H1 (cell line): ENCODE data around the gene PRXL2A. TPM values are rescaled to one million over a fixed set of nuclear protein-coding genes. Genes with fewer than 3 reads are reported as not detected.

Experiments
- CTCF ChIA-PET: fragments of 300-600 bp; sonication (Branson Sonifier 250); formaldehyde crosslinking; loops from one replicate; lab custom pipeline; 2021; ENCODE audit not compliant: partially characterized antibody; lab: Charles Lee
- POLR2A ChIA-PET: fragments of 300-600 bp; sonication (Branson Sonifier 250); formaldehyde crosslinking; loops from one replicate; lab custom pipeline; 2021; ENCODE audit warnings: inconsistent platforms; ENCODE audit not compliant: partially characterized antibody; lab: Charles Lee
- DNase-seq, 2 experiments: peaks; one replicate each; pipeline versions ENCODE4 v3.0.0 to v3.0.0-alpha.2; 2010 to 2022; ENCODE audit warnings: low spot score in 2 of 2, low read depth in 1 of 2, mixed read lengths in 1 of 2
- FAIRE-seq: peaks from 2 replicates; lab custom pipeline; 2011; peaks lifted over from hg19 to GRCh38; lab: Jason Lieb, UNC
- H2AFZ ChIP-seq: 2 replicates; pipeline ENCODE4 v1.8.1; 2012; ENCODE audit warnings: low read length, inconsistent platforms
- H2AK5ac ChIP-seq: 2 replicates; pipeline ENCODE4 v1.6.1; 2013; ENCODE audit warnings: low read depth, low read length
- H2BK120ac ChIP-seq: replicated peaks from 2 replicates; pipeline ENCODE3; 2013; ENCODE audit warnings: low read depth, low read length, inconsistent platforms
- H2BK12ac ChIP-seq: 2 replicates; pipeline ENCODE4 v1.6.1; 2013; ENCODE audit warnings: low read depth, low read length
- H2BK15ac ChIP-seq: 2 replicates; pipeline ENCODE4 v1.6.1; 2013; ENCODE audit warnings: low read length
- H2BK20ac ChIP-seq: 2 replicates; pipeline ENCODE4 v1.6.1; 2013; ENCODE audit warnings: low read length
- H2BK5ac ChIP-seq: 2 replicates; pipeline ENCODE4 v1.6.1; 2013; ENCODE audit warnings: low read depth, low read length
- H3K14ac ChIP-seq: 2 replicates; pipeline ENCODE4 v1.6.1; 2013; ENCODE audit warnings: inconsistent platforms; ENCODE audit not compliant: insufficient read length
- H3K18ac ChIP-seq: 2 replicates; pipeline ENCODE4 v1.6.1; 2013; ENCODE audit warnings: low read length; ENCODE audit errors: extremely low read depth
- H3K23ac ChIP-seq: 2 replicates; pipeline ENCODE4 v1.6.1; 2013; ENCODE audit warnings: inconsistent platforms; ENCODE audit not compliant: insufficient read length
- H3K23me2 ChIP-seq: 2 replicates; pipeline ENCODE4 v1.6.1; 2013; ENCODE audit warnings: low read depth, low read length
- H3K27ac ChIP-seq: 2 replicates; pipeline ENCODE4 v1.6.1; 2011; ENCODE audit warnings: low read depth, low read length, inconsistent platforms
- H3K27me3 ChIP-seq, 4 experiments: replicated peaks in 1 of 4; 1 replicate in 1 of 4; 2 replicates in 3 of 4; pipeline versions ENCODE4 v1.6.1 to v1.8.1; 2011 to 2013; ENCODE audit warnings: low read length in 3 of 4, mild to moderate bottlenecking in 3 of 4, inconsistent platforms in 2 of 4, mixed read lengths in 2 of 4, moderate library complexity in 1 of 4; ENCODE audit not compliant: control insufficient read depth in 3 of 4, insufficient read depth in 3 of 4; ENCODE audit errors: extremely low read depth in 1 of 4
- H3K36me3 ChIP-seq, 4 experiments: 2 replicates each; pipeline versions ENCODE4 v1.6.1 to v1.8.1; 2011 to 2013; ENCODE audit warnings: mild to moderate bottlenecking in 4 of 4, low read length in 3 of 4, moderate library complexity in 2 of 4, control low read depth in 1 of 4, inconsistent platforms in 1 of 4; ENCODE audit not compliant: insufficient read depth in 4 of 4, control insufficient read depth in 2 of 4
- H3K4ac ChIP-seq: replicated peaks from 2 replicates; pipeline ENCODE3; 2013; ENCODE audit warnings: low read length, low read depth, mixed read lengths, inconsistent platforms; ENCODE audit not compliant: insufficient read length
- H3K4me1 ChIP-seq, 4 experiments: replicated peaks in 1 of 4; 1 replicate in 1 of 4; 2 replicates in 3 of 4; pipeline versions ENCODE4 v1.6.1 to v1.8.1; 2011 to 2013; ENCODE audit warnings: low read length in 3 of 4, inconsistent platforms in 2 of 4, mixed read lengths in 1 of 4; ENCODE audit not compliant: insufficient read depth in 4 of 4, control insufficient read depth in 3 of 4
- H3K4me2 ChIP-seq, 2 experiments: 2 replicates each; pipeline versions ENCODE4 v1.6.1 to v1.8.1; 2011 to 2013; ENCODE audit warnings: low read depth in 2 of 2, low read length in 2 of 2, control low read depth in 1 of 2, inconsistent platforms in 1 of 2, mild to moderate bottlenecking in 1 of 2; ENCODE audit not compliant: insufficient read depth in 1 of 2
- H3K4me3 ChIP-seq, 4 experiments: fragments of 200-600, 300-600 bp in 1 of 4; sonication (generic), shearing (Covaris generic), sonication (Bioruptor Twin) in 1 of 4; 2 replicates each; pipeline versions ENCODE4 v1.5.1 to v1.8.1; 2011 to 2016; ENCODE audit warnings: low read length in 4 of 4, low read depth in 3 of 4, control low read depth in 2 of 4, inconsistent platforms in 2 of 4, mild to moderate bottlenecking in 2 of 4, mixed read lengths in 1 of 4, moderate library complexity in 1 of 4; ENCODE audit not compliant: insufficient read depth in 2 of 4; ENCODE audit errors: extremely low read depth in 1 of 4
- H3K56ac ChIP-seq: replicated peaks from 2 replicates; pipeline ENCODE3; 2013; ENCODE audit warnings: low read depth, mild to moderate bottlenecking, mixed read lengths, low read length, inconsistent platforms; ENCODE audit not compliant: insufficient read length
- H3K79me1 ChIP-seq: 2 replicates; pipeline ENCODE4 v1.6.1; 2013; ENCODE audit warnings: low read depth, low read length, control low read depth
- H3K79me2 ChIP-seq, 2 experiments: 2 replicates each; pipeline versions ENCODE4 v1.6.1 to v1.8.1; 2012 to 2013; ENCODE audit warnings: low read length in 2 of 2, mild to moderate bottlenecking in 2 of 2, inconsistent platforms in 1 of 2; ENCODE audit not compliant: insufficient read depth in 2 of 2, control insufficient read depth in 1 of 2
- H3K9ac ChIP-seq, 4 experiments: replicated peaks in 1 of 4; 1 replicate in 1 of 4; 2 replicates in 3 of 4; pipeline versions ENCODE4 v1.6.1 to v1.8.1; 2011 to 2013; ENCODE audit warnings: low read depth in 3 of 4, low read length in 3 of 4, control low read depth in 2 of 4, mild to moderate bottlenecking in 2 of 4, moderate library complexity in 2 of 4, inconsistent platforms in 1 of 4; ENCODE audit errors: extremely low read depth in 1 of 4
- H3K9me3 ChIP-seq, 2 experiments: 2 replicates each; pipeline versions ENCODE4 v1.6.1 to v1.8.1; 2012 to 2013; ENCODE audit warnings: mild to moderate bottlenecking in 2 of 2, moderate library complexity in 2 of 2, control low read depth in 1 of 2, inconsistent platforms in 1 of 2, low read depth in 1 of 2, low read length in 1 of 2, mixed read lengths in 1 of 2; ENCODE audit not compliant: insufficient read depth in 2 of 2
- H4K20me1 ChIP-seq, 2 experiments: replicated peaks in 1 of 2; 2 replicates each; pipeline versions ENCODE3 to v1.8.1; 2011 to 2013; ENCODE audit warnings: inconsistent platforms in 2 of 2, low read length in 2 of 2, mild to moderate bottlenecking in 1 of 2; ENCODE audit not compliant: insufficient read depth in 2 of 2, control insufficient read depth in 1 of 2
- H4K5ac ChIP-seq: 2 replicates; pipeline ENCODE4 v1.6.1; 2013; ENCODE audit warnings: low read length, low read depth, mixed read lengths, inconsistent platforms; ENCODE audit not compliant: insufficient read length
- H4K8ac ChIP-seq: 2 replicates; pipeline ENCODE4 v1.8.0; 2013; ENCODE audit warnings: mild to moderate bottlenecking, moderate library complexity, low read length, inconsistent platforms; ENCODE audit not compliant: insufficient read depth; ENCODE audit errors: extremely low read depth
- H4K91ac ChIP-seq: replicated peaks from 2 replicates; pipeline ENCODE3; 2013; ENCODE audit warnings: low read length, mixed read lengths, inconsistent platforms; ENCODE audit not compliant: insufficient read length
- EGR1 ChIP-seq: IDR thresholded peaks from 2 replicates; pipeline ENCODE4 v1.6.1; 2011; ENCODE audit warnings: low read depth, low read length, borderline replicate concordance
- EP300 ChIP-seq, 2 experiments: IDR thresholded peaks; 1 replicate in 1 of 2; 2 replicates in 1 of 2; pipeline ENCODE4 v1.6.1; 2011 to 2012; ENCODE audit warnings: low read depth in 2 of 2, low read length in 2 of 2, mild to moderate bottlenecking in 2 of 2, borderline replicate concordance in 1 of 2, inconsistent platforms in 1 of 2, moderate library complexity in 1 of 2
- HDAC2 ChIP-seq, 2 experiments: fragments of 300-600 bp in 1 of 2; sonication (generic) in 1 of 2; IDR thresholded peaks; 2 replicates each; pipeline ENCODE4 v1.6.1; 2011 to 2012; ENCODE audit warnings: low read depth in 2 of 2, low read length in 2 of 2, mild to moderate bottlenecking in 2 of 2, moderate library complexity in 2 of 2, borderline replicate concordance in 1 of 2, inconsistent platforms in 1 of 2
- JUN ChIP-seq: IDR thresholded peaks from 2 replicates; pipeline ENCODE4 v1.6.1; 2011; ENCODE audit warnings: low read depth, mild to moderate bottlenecking, improper control_type of control experiment, low read length
- KDM4A ChIP-seq: IDR thresholded peaks from one replicate; pipeline ENCODE4 v1.7.1; 2012; ENCODE audit warnings: low read depth, mild to moderate bottlenecking, moderate library complexity, low read length, inconsistent platforms; ENCODE audit not compliant: severe bottlenecking
- RAD21 ChIP-seq, 2 experiments: IDR thresholded peaks in 1 of 2; conservative IDR thresholded peaks in 1 of 2; 2 replicates each; pipeline ENCODE4 v1.6.1; 2011; ENCODE audit warnings: low read depth in 2 of 2, low read length in 2 of 2, improper control_type of control experiment in 1 of 2, inconsistent platforms in 1 of 2, mild to moderate bottlenecking in 1 of 2, moderate library complexity in 1 of 2
- SAP30 ChIP-seq: fragments of 300-600 bp; sonication (generic); IDR thresholded peaks from 2 replicates; pipeline ENCODE4 v1.7.1; 2012; ENCODE audit warnings: low read length, moderate library complexity, mild to moderate bottlenecking, inconsistent platforms; ENCODE audit not compliant: insufficient read depth, insufficient replicate concordance
- SIN3A ChIP-seq, 2 experiments: IDR thresholded peaks in 1 of 2; conservative IDR thresholded peaks in 1 of 2; 2 replicates each; pipeline ENCODE4 v1.6.1; 2011 to 2012; ENCODE audit warnings: low read length in 2 of 2, improper control_type of control experiment in 1 of 2, low read depth in 1 of 2, mild to moderate bottlenecking in 1 of 2
- TAF7 ChIP-seq: optimal IDR thresholded peaks from 2 replicates; pipeline ENCODE3; 2011; ENCODE audit warnings: low read depth, mild to moderate bottlenecking, inconsistent platforms, low read length, moderate library complexity, borderline replicate concordance
- TCF12 ChIP-seq: IDR thresholded peaks from 2 replicates; pipeline ENCODE4 v1.6.1; 2011; ENCODE audit warnings: low read depth, mild to moderate bottlenecking, low read length
- TEAD4 ChIP-seq: IDR thresholded peaks from 2 replicates; pipeline ENCODE4 v1.6.1; 2012; ENCODE audit warnings: low read depth, low read length, inconsistent platforms, mixed read lengths
- WGBS, 2 experiments: shearing (Covaris generic) in 1 of 2; methylation state at CpG; one replicate each; pipeline versions ENCODE4 v1.1.6 to v1.1.7; 2013 to 2015; ENCODE audit warnings: low lambda C conversion rate in 2 of 2, mixed read lengths in 2 of 2, inconsistent platforms in 1 of 2, low coverage in 1 of 2, missing lambda C conversion rate in 1 of 2; ENCODE audit not compliant: insufficient replicate concordance in 2 of 2, insufficient coverage in 1 of 2, insufficient read length in 1 of 2; ENCODE audit errors: extremely low coverage in 1 of 2, missing lambda C conversion rate in 1 of 2; 5-methylcytosine and 5-hydroxymethylcytosine counted together
- polyA plus RNA-seq, 7 experiments: library from polyadenylated mRNA; depleted of rRNA in 3 of 7; stranded (reverse) in 5 of 7; unstranded in 2 of 7; fragments of >200 nt in 5 of 7; fragments of 200-250 nt in 2 of 7; gene quantifications; 1 replicate in 5 of 7; 2 replicates in 1 of 7; 4 replicates in 1 of 7; pipeline versions ENCODE4 v1.2.1 to v1.2.3, GENCODE V29; 2011 to 2013; ENCODE audit warnings: missing spikeins in 2 of 7, mixed read lengths in 2 of 7
- total RNA-seq: library from RNA; stranded (reverse); fragmentation: NEBNext Ultra II Directional; extraction: Animal tissue kit (Norgen Biotek cat#: 25700); gene quantifications from 2 replicates; pipeline ENCODE4 v1.2.1, GENCODE V29; 2021

Gene PRXL2A
- total and polyA plus RNA-seq, 2 of the 8 experiments (the other 6 are each of a cell fraction or from before 2014, with no cell fraction given), result 13.4 to 58.3 TPM

- Histone ChIP-seq H3K23ac (no peak overlapping the region), H3K79me2 (peaks cover 0 to 86% of the 10 kb centered on the region in 2 experiments), H2BK12ac (no peak overlapping the region), H3K79me1 (peaks cover 15% of the 10 kb centered on the region), H2BK15ac (no peak overlapping the region), H2BK120ac (no peak overlapping the region), H2AFZ (no peak overlapping the region), H4K5ac (no peak overlapping the region), H3K56ac (no peak overlapping the region), H3K27ac (no peak overlapping the region), H3K4ac (no peak overlapping the region), H3K4me2 (peak overlapping the region; percentile 1 to 45; a peak in 2 of 4 replicates), H4K20me1 (peaks cover 25 to 35% of the 10 kb centered on the region in 2 experiments), H4K91ac (no peak overlapping the region), H3K36me3 (peaks cover 0 to 3% (median 0%) of the 10 kb centered on the region in 4 experiments; a peak in 2 of 8 replicates), H2BK5ac (no peak overlapping the region), H3K4me3 (no peak overlapping the region), H3K9ac (no peak overlapping the region), H2BK20ac (no peak overlapping the region), H3K9me3 (no peaks in the 10 kb centered on the region), H3K27me3 (peaks cover 0 to 13% (median 6%) of the 10 kb centered on the region in 4 experiments; a peak in 4 of 7 replicates), H3K18ac (no peak overlapping the region), H4K8ac (no peak overlapping the region), H3K4me1 (peaks cover 29 to 40% (median 33%) of the 10 kb centered on the region in 4 experiments), H3K23me2 (0 out of 2 replicates have a peak, but pooled peaks cover 4% of the 10 kb centered on the region), H3K14ac (no peak overlapping the region), H2AK5ac (no peak overlapping the region)
- POLR2A ChIA-PET, result interaction anchor here (0.6 to 1.2 kb wide), 3 partner anchors 10 to 23 kb away, joined by 3 to 4 read pairs (median 3); no protein-coding TSS in a partner anchor
- DNase-seq, result no peak
- no peak for FAIRE-seq
- WGBS, 2 experiments, result 12% methylated on average over 6 of the region's 6 CpGs; no CpG with 5 or more reads in 1 of the 2 experiments
- CTCF ChIA-PET, result interaction anchor here (0.7 to 38.4 kb wide), 7 partner anchors 17 to 478 kb away, joined by 3 to 1263 read pairs (median 5); partner anchors contain the start of gene TSPAN14
- no peak for TF ChIP-seq EP300 (IDR thresholded peaks at IDR 0.05; ENCODE audit: borderline replicate concordance in 1 of 2, low read depth in 2 of 2, low read length in 2 of 2)
- no peak for TF ChIP-seq TAF7
- TF ChIP-seq RAD21 (IDR thresholded peaks at IDR 0.05 in 1 of 2, conservative IDR thresholded peaks at IDR 0.05 in 1 of 2; ENCODE audit: low read depth in 2 of 2, low read length in 2 of 2), result peak; percentile 19 to 23; a peak in 1 of 4 replicates
- TF ChIP-seq EGR1, result peak; percentile 52; the same call in 1 of the 2 replicates
- no peak for TF ChIP-seq KDM4A
- TF ChIP-seq SAP30, result no peak
- TF ChIP-seq SIN3A (conservative IDR thresholded peaks at IDR 0.05 in 1 of 2, IDR thresholded peaks at IDR 0.05 in 1 of 2; ENCODE audit: low read depth in 1 of 2, low read length in 2 of 2), result 0 out of 4 replicates have a peak, but pooled peaks of 1 of the 2 experiments have one; percentile 48
- no peak for TF ChIP-seq HDAC2 (IDR thresholded peaks at IDR 0.05; ENCODE audit: borderline replicate concordance in 1 of 2, low read depth in 2 of 2, low read length in 2 of 2)
- no peak for TF ChIP-seq JUN
- peak; percentile 61; the same call in 1 of the 2 replicates for TF ChIP-seq TCF12
- TF ChIP-seq TEAD4, result no peak
Observed at GRCh38 chr10:80468002-80468401, 59.7 kb downstream of the PRXL2A start.
